ENCODE data around the gene IGFL3. TPM values are rescaled to one million over a fixed set of nuclear protein-coding genes. Genes with fewer than 3 reads are reported as not detected.

Gene IGFL3
- total and polyA plus RNA-seq, 2 of the 13 experiments (the other 11 are each of a cell fraction or from before 2014, with no cell fraction given) = not detected

DNA sequence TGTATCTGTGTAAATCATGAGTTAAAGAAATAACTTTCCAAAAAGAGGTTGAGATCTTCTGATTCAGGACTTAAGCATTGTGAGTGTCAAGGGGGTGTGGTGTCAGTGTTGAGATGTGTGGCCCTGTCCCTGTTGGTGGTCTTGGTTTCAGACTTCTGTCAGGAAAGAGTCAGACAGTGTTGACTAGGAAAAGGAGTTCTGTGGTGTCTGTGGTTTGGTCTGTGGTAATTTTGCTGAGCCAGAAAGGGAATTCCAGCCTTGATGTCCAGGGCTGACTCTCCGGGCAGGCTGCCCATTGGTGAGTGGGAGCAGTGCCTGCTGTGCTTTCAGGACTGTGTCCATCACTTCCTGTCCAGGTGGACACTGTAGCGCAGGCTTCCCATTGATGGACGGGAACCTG lies 43.9 kb downstream of the IGFL3 start (continued):
- no peak for TF ChIP-seq KDM5A (IDR thresholded peaks at IDR 0.05; ENCODE audit: borderline replicate concordance, low read length)
- TF ChIP-seq, protein P1, sequence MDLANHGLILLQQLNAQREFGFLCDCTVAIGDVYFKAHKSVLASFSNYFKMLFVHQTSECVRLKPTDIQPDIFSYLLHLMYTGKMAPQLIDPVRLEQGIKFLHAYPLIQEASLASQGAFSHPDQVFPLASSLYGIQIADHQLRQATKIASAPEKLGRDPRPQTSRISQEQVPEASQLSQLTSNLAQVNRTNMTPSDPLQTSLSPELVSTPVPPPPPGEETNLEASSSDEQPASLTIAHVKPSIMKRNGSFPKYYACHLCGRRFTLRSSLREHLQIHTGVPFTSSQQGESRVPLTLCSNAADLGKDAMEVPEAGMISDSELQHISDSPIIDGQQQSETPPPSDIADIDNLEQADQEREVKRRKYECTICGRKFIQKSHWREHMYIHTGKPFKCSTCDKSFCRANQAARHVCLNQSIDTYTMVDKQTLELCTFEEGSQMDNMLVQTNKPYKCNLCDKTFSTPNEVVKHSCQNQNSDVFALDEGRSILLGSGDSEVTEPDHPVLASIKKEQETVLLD (CRISPR knock-in tag; IDR thresholded peaks at IDR 0.05; ENCODE audit: low read depth) = no peak

DNA sequence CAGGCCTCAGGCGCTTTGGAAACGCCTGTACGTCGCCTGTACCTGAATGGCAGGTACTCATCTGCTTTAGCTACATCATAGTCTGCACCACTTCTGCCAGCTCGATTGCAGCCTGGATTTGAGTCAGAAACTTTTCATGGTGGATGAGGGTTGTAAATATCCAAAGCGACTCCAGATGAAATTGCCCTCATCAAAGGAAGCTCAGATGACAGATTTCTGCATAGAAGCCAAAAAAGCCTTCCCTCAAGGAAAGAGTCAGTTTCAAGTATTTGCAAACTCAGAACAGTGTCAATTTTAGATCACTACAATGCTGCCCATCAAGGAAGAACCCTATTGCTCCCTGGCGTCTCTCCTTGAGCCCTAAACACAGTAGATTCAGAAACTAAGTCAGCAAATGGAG lies 44.9 kb downstream of the IGFL3 start:
- CTCF ChIA-PET (ENCODE audit: low intra/inter-chr PET ratio, low total read pairs) = interaction anchor here (2.6 to 3.5 kb wide), 2 partner anchors 70 to 186 kb away, joined by 7 to 57 read pairs; no protein-coding TSS in a partner anchor
- no peak for FAIRE-seq
- no peak overlapping the region for H2AFZ ChIP-seq (ENCODE audit: low read length)
- no peaks in the 10 kb centered on the region for H3K36me3 ChIP-seq (replicated peaks in 1 of 2; ENCODE audit: control insufficient read depth in 1 of 2, insufficient read depth in 2 of 2, low read length in 2 of 2)
- H4K20me1 ChIP-seq (ENCODE audit: insufficient read depth, low read length) = no peaks in the 10 kb centered on the region
- H3K27ac ChIP-seq (ENCODE audit: extremely low read length, insufficient read depth, low read length) = no peak overlapping the region
- TF ChIP-seq HOXA5 (CRISPR knock-in tag; IDR thresholded peaks at IDR 0.05) (no peak), ZMYM4 (CRISPR knock-in tag; IDR thresholded peaks at IDR 0.05) (no peak), TRIM24 (CRISPR knock-in tag; IDR thresholded peaks at IDR 0.05) (no peak), KAT2B (IDR thresholded peaks at IDR 0.05; ENCODE audit: borderline replicate concordance, low read depth, low read length) (no peak), KLF11 (CRISPR knock-in tag; IDR thresholded peaks at IDR 0.05) (no peak), ZNF883 (CRISPR knock-in tag; IDR thresholded peaks at IDR 0.05; ENCODE audit: not compliant biosample characterization) (no peak), NAIF1 (CRISPR knock-in tag; IDR thresholded peaks at IDR 0.05; ENCODE audit: borderline replicate concordance) (no peak), MYNN (CRISPR knock-in tag; IDR thresholded peaks at IDR 0.05; ENCODE audit: low read depth) (no peak), HES4 (CRISPR knock-in tag; IDR thresholded peaks at IDR 0.05; ENCODE audit: borderline replicate concordance) (no peak), ZNF891 (CRISPR knock-in tag; IDR thresholded peaks at IDR 0.05) (no peak), ZNF251 (CRISPR knock-in tag; IDR thresholded peaks at IDR 0.05) (no peak)
- TF ChIP-seq, protein P2, sequence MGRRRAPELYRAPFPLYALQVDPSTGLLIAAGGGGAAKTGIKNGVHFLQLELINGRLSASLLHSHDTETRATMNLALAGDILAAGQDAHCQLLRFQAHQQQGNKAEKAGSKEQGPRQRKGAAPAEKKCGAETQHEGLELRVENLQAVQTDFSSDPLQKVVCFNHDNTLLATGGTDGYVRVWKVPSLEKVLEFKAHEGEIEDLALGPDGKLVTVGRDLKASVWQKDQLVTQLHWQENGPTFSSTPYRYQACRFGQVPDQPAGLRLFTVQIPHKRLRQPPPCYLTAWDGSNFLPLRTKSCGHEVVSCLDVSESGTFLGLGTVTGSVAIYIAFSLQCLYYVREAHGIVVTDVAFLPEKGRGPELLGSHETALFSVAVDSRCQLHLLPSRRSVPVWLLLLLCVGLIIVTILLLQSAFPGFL (CRISPR knock-in tag; IDR thresholded peaks at IDR 0.05) = no peak
- TF ChIP-seq, protein P3, sequence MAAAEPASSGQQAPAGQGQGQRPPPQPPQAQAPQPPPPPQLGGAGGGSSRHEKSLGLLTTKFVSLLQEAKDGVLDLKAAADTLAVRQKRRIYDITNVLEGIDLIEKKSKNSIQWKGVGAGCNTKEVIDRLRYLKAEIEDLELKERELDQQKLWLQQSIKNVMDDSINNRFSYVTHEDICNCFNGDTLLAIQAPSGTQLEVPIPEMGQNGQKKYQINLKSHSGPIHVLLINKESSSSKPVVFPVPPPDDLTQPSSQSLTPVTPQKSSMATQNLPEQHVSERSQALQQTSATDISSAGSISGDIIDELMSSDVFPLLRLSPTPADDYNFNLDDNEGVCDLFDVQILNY (CRISPR knock-in tag; conservative IDR thresholded peaks at IDR 0.05) = no peak
- TF ChIP-seq, protein P4, sequence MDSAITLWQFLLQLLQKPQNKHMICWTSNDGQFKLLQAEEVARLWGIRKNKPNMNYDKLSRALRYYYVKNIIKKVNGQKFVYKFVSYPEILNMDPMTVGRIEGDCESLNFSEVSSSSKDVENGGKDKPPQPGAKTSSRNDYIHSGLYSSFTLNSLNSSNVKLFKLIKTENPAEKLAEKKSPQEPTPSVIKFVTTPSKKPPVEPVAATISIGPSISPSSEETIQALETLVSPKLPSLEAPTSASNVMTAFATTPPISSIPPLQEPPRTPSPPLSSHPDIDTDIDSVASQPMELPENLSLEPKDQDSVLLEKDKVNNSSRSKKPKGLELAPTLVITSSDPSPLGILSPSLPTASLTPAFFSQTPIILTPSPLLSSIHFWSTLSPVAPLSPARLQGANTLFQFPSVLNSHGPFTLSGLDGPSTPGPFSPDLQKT (CRISPR knock-in tag; IDR thresholded peaks at IDR 0.05; ENCODE audit: borderline replicate concordance) = no peak
- TF ChIP-seq, protein P5, sequence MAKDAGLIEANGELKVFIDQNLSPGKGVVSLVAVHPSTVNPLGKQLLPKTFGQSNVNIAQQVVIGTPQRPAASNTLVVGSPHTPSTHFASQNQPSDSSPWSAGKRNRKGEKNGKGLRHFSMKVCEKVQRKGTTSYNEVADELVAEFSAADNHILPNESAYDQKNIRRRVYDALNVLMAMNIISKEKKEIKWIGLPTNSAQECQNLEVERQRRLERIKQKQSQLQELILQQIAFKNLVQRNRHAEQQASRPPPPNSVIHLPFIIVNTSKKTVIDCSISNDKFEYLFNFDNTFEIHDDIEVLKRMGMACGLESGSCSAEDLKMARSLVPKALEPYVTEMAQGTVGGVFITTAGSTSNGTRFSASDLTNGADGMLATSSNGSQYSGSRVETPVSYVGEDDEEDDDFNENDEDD (CRISPR knock-in tag; IDR thresholded peaks at IDR 0.05; ENCODE audit: borderline replicate concordance) = no peak
- no peaks in the 10 kb centered on the region for H3K9me3 ChIP-seq (ENCODE audit: low read length)
- WGBS (ENCODE audit: low lambda C conversion rate) = 43% methylated on average over 7 of the region's 7 CpGs
- H3K79me2 ChIP-seq (ENCODE audit: insufficient read depth, low read length) = no peaks in the 10 kb centered on the region
- H3K4me3 ChIP-seq (replicated peaks in 1 of 3; ENCODE audit: insufficient read depth in 1 of 3, low read depth in 2 of 3, low read length in 3 of 3) = no peak overlapping the region
- no peak for DNase-seq (ENCODE audit: low spot score)
- H3K27me3 ChIP-seq (ENCODE audit: control insufficient read depth in 1 of 2, insufficient read depth in 2 of 2, low read length in 2 of 2) = no peaks in the 10 kb centered on the region; a peak in 1 of 5 replicates
- intact Hi-C loops (cut with micrococcal nuclease; ENCODE audit: unreplicated experiment) (loop anchor here (5.0 kb wide), 1 partner anchor 262 kb away; the partner anchor contains the start of gene RSPH6A), in situ Hi-C loops (cut with HindIII; ENCODE audit: extremely low pct_ligation_motif_present, low pct_unique_long_range_greater_than_20kb) (loop anchor here (5.0 to 10.0 kb wide), 2 partner anchors 52 to 175 kb away; partner anchors contain the start of gene MYPOP)
- no peak overlapping the region for H3K9ac ChIP-seq (ENCODE audit: insufficient read depth, low read depth, low read length)
- no peak for ATAC-seq
- POLR2A ChIA-PET = no interaction called here
- no TSS peak for BruUV-seq (replicated peaks)
- H3K4me1 ChIP-seq (ENCODE audit: insufficient read depth, low read length) = peaks cover 17% of the 10 kb centered on the region
- H3K4me2 ChIP-seq (ENCODE audit: low read depth, low read length) = no peak overlapping the region

All from HepG2 (cell line).